ENCODE data around the gene NEK9. TPM values are rescaled to one million over a fixed set of nuclear protein-coding genes. Genes with fewer than 3 reads are reported as not detected.
A peak's percentile ranks its signal among the peaks of the same experiment; 100 is the strongest.

NEK9 gene
- total and polyA plus RNA-seq, 9 of the 15 experiments (the other 6 are each of a cell fraction or from before 2014, with no cell fraction given): 2.8 to 39.6 (median 19.8) TPM

DNA sequence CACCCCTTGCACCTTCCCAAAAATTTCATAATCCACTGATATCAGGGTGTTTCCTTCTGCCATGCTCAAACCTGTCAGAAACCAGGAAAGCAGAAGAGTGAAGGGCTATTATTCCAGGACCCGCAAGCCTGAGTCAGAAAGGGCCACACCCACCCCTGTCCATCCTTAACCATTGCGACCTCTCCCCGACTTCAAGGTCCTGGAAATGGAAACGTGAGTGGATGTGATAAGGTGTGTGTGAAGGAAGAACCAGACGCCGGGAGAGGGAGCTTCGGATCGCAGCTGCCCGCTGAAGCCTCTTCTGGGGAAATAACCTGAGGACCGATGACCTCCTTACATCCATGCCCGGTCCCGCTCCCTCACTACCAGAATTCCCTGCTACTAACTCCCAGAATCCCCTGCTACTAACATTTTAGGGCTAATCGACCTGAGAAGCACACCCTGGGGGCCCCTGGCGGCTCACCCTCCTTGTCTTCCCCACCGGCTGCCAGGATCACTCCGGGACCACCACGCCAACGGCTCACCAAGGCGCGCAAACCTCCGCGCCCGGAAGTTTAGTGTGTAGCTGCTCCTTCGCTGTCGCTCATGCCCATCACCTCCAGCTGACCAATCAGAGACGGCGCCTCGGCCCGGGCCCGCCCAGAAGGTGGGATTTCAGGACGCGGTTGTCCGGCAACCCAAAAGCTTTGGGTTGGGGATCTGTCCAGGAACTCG, 63.2 kb downstream of the NEK9 start, which contains the start of gene ACYP1 (continued):
- TF ChIP-seq ZBTB1 (CRISPR knock-in tag; IDR thresholded peaks at IDR 0.05; ENCODE audit: borderline replicate concordance, low read depth) (no peak), ZBTB2 (IDR thresholded peaks at IDR 0.05) (no peak), BACH1 (tag; IDR thresholded peaks at IDR 0.05) (no peak), ELF4 (CRISPR knock-in tag; IDR thresholded peaks at IDR 0.05) (0 out of 2 replicates have a peak, but pooled peaks have one; percentile 25), SIN3A (IDR thresholded peaks at IDR 0.05; ENCODE audit: borderline replicate concordance in 2 of 2, control insufficient read depth in 1 of 2, low read depth in 2 of 2, low read length in 2 of 2) (peak in 1 of 2 experiments; percentile 21; a peak in 2 of 4 replicates), CBX2 (IDR thresholded peaks at IDR 0.05; ENCODE audit: insufficient read depth, low read length, poor library complexity, severe bottlenecking) (no peak), ZC3H11A (IDR thresholded peaks at IDR 0.05; ENCODE audit: low read depth, low read length) (no peak), MAFF (IDR thresholded peaks at IDR 0.05; ENCODE audit: low read length) (no peak), HOXB6 (CRISPR knock-in tag; IDR thresholded peaks at IDR 0.05; ENCODE audit: borderline replicate concordance) (no peak), DACH1 (IDR thresholded peaks at IDR 0.05; ENCODE audit: partially characterized antibody) (no peak), ZNF639 (CRISPR knock-in tag; conservative IDR thresholded peaks at IDR 0.05 in 1 of 2, IDR thresholded peaks at IDR 0.05 in 1 of 2) (no peak), NFE2L1 (tag; IDR thresholded peaks at IDR 0.05; ENCODE audit: borderline replicate concordance, low read depth) (no peak), ZFPM2 (CRISPR knock-in tag; IDR thresholded peaks at IDR 0.05) (no peak), ZNF3 (CRISPR knock-in tag; IDR thresholded peaks at IDR 0.05) (no peak), DDX20 (tag; IDR thresholded peaks at IDR 0.05; ENCODE audit: low read depth) (no peak), PURB (CRISPR knock-in tag; IDR thresholded peaks at IDR 0.05; ENCODE audit: low read depth) (no peak), ELF1 (tag; IDR thresholded peaks at IDR 0.05) (peak; percentile 44), ZNF551 (CRISPR knock-in tag; IDR thresholded peaks at IDR 0.05) (no peak), HMG20B (CRISPR knock-in tag; IDR thresholded peaks at IDR 0.05) (no peak), EZH2 (IDR thresholded peaks at IDR 0.05; ENCODE audit: borderline replicate concordance, low read depth, low read length) (no peak), NR2C1 (IDR thresholded peaks at IDR 0.05) (no peak), NR2C1 (tag; IDR thresholded peaks at IDR 0.05) (no peak), NEUROD1 (IDR thresholded peaks at IDR 0.05; ENCODE audit: borderline replicate concordance, low read depth, low read length, partially characterized antibody) (peak; percentile 65), FOXA1 (IDR thresholded peaks at IDR 0.05; ENCODE audit: borderline replicate concordance) (no peak), CHD4 (IDR thresholded peaks at IDR 0.05; ENCODE audit: insufficient read depth, insufficient replicate concordance, low read depth, low read length, poor library complexity, severe bottlenecking) (no peak)
- TF ChIP-seq, protein P1, sequence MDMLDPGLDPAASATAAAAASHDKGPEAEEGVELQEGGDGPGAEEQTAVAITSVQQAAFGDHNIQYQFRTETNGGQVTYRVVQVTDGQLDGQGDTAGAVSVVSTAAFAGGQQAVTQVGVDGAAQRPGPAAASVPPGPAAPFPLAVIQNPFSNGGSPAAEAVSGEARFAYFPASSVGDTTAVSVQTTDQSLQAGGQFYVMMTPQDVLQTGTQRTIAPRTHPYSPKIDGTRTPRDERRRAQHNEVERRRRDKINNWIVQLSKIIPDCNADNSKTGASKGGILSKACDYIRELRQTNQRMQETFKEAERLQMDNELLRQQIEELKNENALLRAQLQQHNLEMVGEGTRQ (CRISPR knock-in tag; IDR thresholded peaks at IDR 0.05): no peak
